Heart right ventricle (tissue), 16 donors: Measurements from ENCODE around the gene PI4KA. TPM values are rescaled to one million over a fixed set of nuclear protein-coding genes. Genes with fewer than 3 reads are reported as not detected.

Experiments
- ATAC-seq, 8 donors: fragments of 200-7000 bp; cut with Tn5 transposase; one replicate each; pipeline ENCODE4 v1.9.1; 2020; ENCODE audit warnings: mild to moderate bottlenecking in 8 of 8, moderate library complexity in 8 of 8, moderate number of reproducible peaks in 1 of 8
- DNase-seq, 2 donors: peaks; one replicate each; pipeline ENCODE4 v3.0.0-alpha.2; 2020
- H3K27ac ChIP-seq, 10 donors: fragments of 200-600 bp; sonication (generic) in 2 of 10; one replicate each; pipeline versions ENCODE4 v1.5.0 to v1.8.0; 2020 to 2022; ENCODE audit warnings: mild to moderate bottlenecking in 3 of 10
- H3K27me3 ChIP-seq, 7 donors: fragments of 200-600 bp; one replicate each; pipeline ENCODE4 v1.8.0; 2021 to 2022; ENCODE audit warnings: mild to moderate bottlenecking in 2 of 7
- H3K36me3 ChIP-seq, 9 donors: fragments of 200-600 bp; sonication (generic) in 1 of 9; one replicate each; pipeline versions ENCODE4 v1.5.0 to v1.8.0; 2020 to 2022; ENCODE audit warnings: mild to moderate bottlenecking in 2 of 9
- H3K4me1 ChIP-seq, 9 donors: fragments of 200-600 bp; sonication (generic) in 1 of 9; one replicate each; pipeline versions ENCODE4 v1.5.0 to v1.8.0; 2020 to 2022; ENCODE audit warnings: mild to moderate bottlenecking in 4 of 9
- H3K4me3 ChIP-seq, 10 donors: fragments of 200-600 bp; sonication (generic) in 2 of 10; one replicate each; pipeline versions ENCODE4 v1.5.0 to v1.8.0; 2020 to 2022; ENCODE audit warnings: mild to moderate bottlenecking in 7 of 10, moderate library complexity in 2 of 10
- H3K9me3 ChIP-seq, 11 donors: fragments of 200-600 bp in 10 of 11; sonication (generic) in 2 of 11; one replicate each; pipeline versions ENCODE4 v1.5.0 to v1.8.0; 2013 to 2022; ENCODE audit warnings: mild to moderate bottlenecking in 2 of 11, control low read depth in 1 of 11, moderate library complexity in 1 of 11
- WGBS, 2 donors: extraction: QIAGEN DNeasy Blood & Tissue Kit; methylation state at CpG; one replicate each; pipeline ENCODE4 v1.1.7; 2013; ENCODE audit warnings: inconsistent platforms in 1 of 2; 5-methylcytosine and 5-hydroxymethylcytosine counted together
- intact Hi-C, 10 donors: fragments of 100-400 bp; cut with DNase I; formaldehyde crosslinking; loops; one replicate each; pipeline versions ENCODE4 v1.11.1 to v1.14.2; 2022
- polyA plus RNA-seq, 2 donors: library from polyadenylated mRNA; stranded (reverse); fragments of 200-250 nt; gene quantifications; one replicate each; pipeline ENCODE4 v1.2.3, GENCODE V29; 2013
- total RNA-seq, 10 donors: library from RNA; stranded (reverse); fragmentation: NEBNext Ultra II Directional in 3 of 10; extraction: Animal tissue kit (Norgen Biotek cat#: 25700) in 3 of 10; gene quantifications; one replicate each; pipeline versions ENCODE4 v1.2.1 to v1.2.4, GENCODE V29; 2021 to 2023
- TF ChIP-seq, protein P1 (sequence below), 9 donors: fragments of 200-600 bp; sonication (generic) in 2 of 9; IDR thresholded peaks; one replicate each; pipeline versions ENCODE4 v1.5.0 to v1.8.0; 2021 to 2022; ENCODE audit warnings: antibody characterized with exemption in 9 of 9, mild to moderate bottlenecking in 5 of 9, moderate library complexity in 1 of 9
- donor health status: Arrhythmogenic right ventricular cardiomyopathy.
- donor health status: ischemic (EF 13 %, LVEDD 7.1; RV severe dilation, severe dysfunction).
- donor health status: healthy with polysubstance abuse.
- donor health status: DM: no; HTN: yes; CAD: no.
- donor health status: DM: no; HTN: no; CAD: no.
- donor health status: ischemic (EF 25% LVEDD 6.9; RV normal size, moderate dysfunction).
- donor health status: ischemic (EF 25% LVEDD 5.7; RV mildly dilated, moderate dysfunction).
- donor health status: healthy.
- donor health status: DM: yes; HTN: yes; CAD: no.
- donor health status: Ischemic cardiomyopathy.
- donor health status: ischemic (EF 35%, LVEDD 5.7; RV mildly dilated, moderate dysfunction).
- donor health status: nonischemic (EF 11% LVEDD 7.7; RV severe dilation, severe dysfunction).
- donor health status: DM: yes; HTN: yes; CAD: no.
- donor health status: PGD.
- donor health status: ischemic (EF 29% LVEDD 5.4; RV normal size, mild dysfunction).
- donor health status: nonischemic (EF 23%, LVEDD 6.1; RV moderate dilation, normal function).

Gene PI4KA
- total and polyA plus RNA-seq, 12 donors: 32.3 to 55.2 (median 39.4) TPM

DNA sequence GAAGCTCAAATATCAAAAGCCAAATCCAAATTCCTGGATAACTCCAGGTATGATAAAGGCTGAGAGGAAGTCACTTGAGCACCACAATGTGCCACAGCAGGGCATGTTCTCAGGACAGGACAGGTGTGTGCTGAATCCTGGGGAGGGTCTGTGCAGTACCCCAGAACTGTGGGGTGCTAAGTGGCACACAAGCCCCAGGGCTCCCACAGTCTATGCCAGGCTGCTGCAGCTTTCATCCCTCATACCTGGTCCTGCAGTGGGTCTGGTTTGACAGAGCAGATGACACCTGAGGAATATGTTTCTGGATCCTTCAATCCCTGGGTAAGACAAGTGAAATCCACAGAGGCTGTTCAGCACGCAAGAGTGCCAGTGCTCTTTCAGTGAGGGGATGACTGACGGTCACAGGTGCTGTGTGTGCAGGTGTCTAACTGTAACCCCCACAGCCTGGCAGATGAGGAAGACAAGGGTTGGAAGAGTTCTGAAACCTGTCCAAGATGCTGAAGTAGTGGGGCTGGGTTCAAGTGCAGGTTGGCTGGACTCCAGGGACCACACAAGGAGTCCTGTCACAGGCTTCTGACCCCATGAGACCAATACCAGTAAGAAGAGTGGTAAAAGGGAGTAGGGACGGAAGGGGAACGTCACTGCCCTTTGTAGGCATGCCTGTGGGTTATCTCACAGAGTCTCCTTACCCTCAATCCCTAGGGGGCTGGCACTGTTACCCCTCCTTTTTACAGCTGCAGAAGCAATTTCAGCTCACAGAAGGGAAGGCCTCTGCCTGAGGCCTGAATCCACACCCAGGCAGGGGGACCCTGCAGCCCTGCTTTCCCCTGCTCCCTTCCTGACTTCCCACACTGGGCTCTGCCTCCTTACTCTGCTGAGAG lies 70.6 kb downstream of the PI4KA start:
- no peaks in the 10 kb centered on the region for H3K27me3 ChIP-seq
- no peak for DNase-seq
- intact Hi-C loops: loop anchor here in 1 of 10 donors (10.0 kb wide), 1 partner anchor 67 kb away; the partner anchor contains the start of genes PI4KA and SNAP29

GRCh38 chr22:20787223-20787622 lies 71.4 kb downstream of the PI4KA start:
- Histone ChIP-seq H3K27me3 (no peaks in the 10 kb centered on the region), H3K36me3 (peaks cover 0 to 81% (median 16%) of the 10 kb centered on the region in 9 donors), H3K4me1 (peaks cover 0 to 29% (median 12%) of the 10 kb centered on the region in 9 donors), H3K9me3 (no peaks in the 10 kb centered on the region), H3K4me3 (no peak overlapping the region), H3K27ac (peak overlapping the region in 3 of 10 donors; percentile 20 to 51 (median 43))
- ATAC-seq (peak in 3 of 8 donors; percentile 1 to 35 (median 6)), DNase-seq (no peak)
- WGBS, 2 donors: 96 to 98% methylated on average over 4 of the region's 4 CpGs
- TF ChIP-seq, protein P1, sequence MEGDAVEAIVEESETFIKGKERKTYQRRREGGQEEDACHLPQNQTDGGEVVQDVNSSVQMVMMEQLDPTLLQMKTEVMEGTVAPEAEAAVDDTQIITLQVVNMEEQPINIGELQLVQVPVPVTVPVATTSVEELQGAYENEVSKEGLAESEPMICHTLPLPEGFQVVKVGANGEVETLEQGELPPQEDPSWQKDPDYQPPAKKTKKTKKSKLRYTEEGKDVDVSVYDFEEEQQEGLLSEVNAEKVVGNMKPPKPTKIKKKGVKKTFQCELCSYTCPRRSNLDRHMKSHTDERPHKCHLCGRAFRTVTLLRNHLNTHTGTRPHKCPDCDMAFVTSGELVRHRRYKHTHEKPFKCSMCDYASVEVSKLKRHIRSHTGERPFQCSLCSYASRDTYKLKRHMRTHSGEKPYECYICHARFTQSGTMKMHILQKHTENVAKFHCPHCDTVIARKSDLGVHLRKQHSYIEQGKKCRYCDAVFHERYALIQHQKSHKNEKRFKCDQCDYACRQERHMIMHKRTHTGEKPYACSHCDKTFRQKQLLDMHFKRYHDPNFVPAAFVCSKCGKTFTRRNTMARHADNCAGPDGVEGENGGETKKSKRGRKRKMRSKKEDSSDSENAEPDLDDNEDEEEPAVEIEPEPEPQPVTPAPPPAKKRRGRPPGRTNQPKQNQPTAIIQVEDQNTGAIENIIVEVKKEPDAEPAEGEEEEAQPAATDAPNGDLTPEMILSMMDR (IDR thresholded peaks at IDR 0.05): no peak
- intact Hi-C loops: loop anchor here in 1 of 10 donors (10.0 kb wide), 1 partner anchor 68 kb away; the partner anchor contains the start of genes PI4KA and SNAP29

More for the DNA sequence above, 70.6 kb downstream of the PI4KA start:
- H3K27ac ChIP-seq: no peak overlapping the region
- peaks cover 0 to 29% (median 12%) of the 10 kb centered on the region in 9 donors for H3K4me1 ChIP-seq
- TF ChIP-seq, protein P1 (IDR thresholded peaks at IDR 0.05): no peak
- no peak for ATAC-seq
- peaks cover 0 to 82% (median 23%) of the 10 kb centered on the region in 9 donors for H3K36me3 ChIP-seq
- H3K9me3 ChIP-seq: no peaks in the 10 kb centered on the region
- 93 to 99% methylated on average over 4 of the region's 4 CpGs for WGBS, 2 donors
- no peak overlapping the region for H3K4me3 ChIP-seq

DNA sequence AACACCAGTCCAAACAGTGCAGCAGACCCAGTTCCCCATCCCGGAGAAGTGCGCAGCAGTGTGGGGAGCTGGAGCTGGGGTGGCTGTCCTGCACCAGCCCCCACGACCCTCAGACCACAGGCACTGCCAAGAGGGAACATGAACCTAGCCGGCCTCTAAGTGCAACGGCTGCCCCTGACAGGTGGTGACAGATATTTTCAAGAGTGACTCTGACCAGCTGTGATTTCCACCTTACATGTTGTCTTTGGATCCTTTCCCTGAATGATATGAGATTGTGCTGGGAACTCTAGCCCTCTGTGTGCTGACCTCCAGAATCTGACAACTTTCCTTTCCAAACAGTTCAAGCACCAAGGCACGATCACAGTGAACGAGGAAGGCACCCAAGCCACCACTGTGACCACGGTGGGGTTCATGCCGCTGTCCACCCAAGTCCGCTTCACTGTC lies 72.1 kb downstream of the PI4KA start:
- H3K27me3 ChIP-seq: no peaks in the 10 kb centered on the region
- H3K27ac ChIP-seq: peak overlapping the region in 3 of 10 donors; percentile 20 to 51 (median 43)
- WGBS, 2 donors: 34 to 51% methylated on average over 10 of the region's 10 CpGs
- ATAC-seq: peak in 7 of 8 donors; percentile 40 to 91 (median 84)
- no peak overlapping the region for H3K4me3 ChIP-seq
- peak; percentile 19 to 31 for DNase-seq
- intact Hi-C loops: loop anchor here in 1 of 10 donors (10.0 kb wide), 1 partner anchor 68 kb away; the partner anchor contains the start of genes PI4KA and SNAP29
- TF ChIP-seq, protein P1 (IDR thresholded peaks at IDR 0.05): no peak
- peaks cover 0 to 79% (median 9%) of the 10 kb centered on the region in 9 donors for H3K36me3 ChIP-seq
- H3K9me3 ChIP-seq: no peaks in the 10 kb centered on the region
- peaks cover 0 to 29% (median 12%) of the 10 kb centered on the region in 9 donors for H3K4me1 ChIP-seq

DNA sequence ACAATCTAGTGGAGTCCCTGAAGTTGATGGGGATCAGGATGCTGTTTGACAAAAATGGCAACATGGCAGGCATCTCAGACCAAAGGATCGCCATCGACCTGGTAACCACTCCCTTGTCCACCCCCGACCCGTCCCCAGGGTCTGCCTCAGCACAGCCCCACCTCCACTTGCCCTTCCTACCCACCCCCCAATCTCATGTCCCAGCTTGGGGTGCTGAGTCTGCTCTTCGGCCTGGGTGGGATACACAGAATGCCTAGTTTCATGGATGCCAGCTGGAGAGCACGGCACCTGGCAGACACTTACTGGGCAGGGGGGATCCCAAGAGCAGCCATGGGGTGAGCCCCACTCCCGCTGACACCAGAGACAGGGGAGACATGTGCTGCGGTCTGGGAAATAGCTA lies 72.6 kb downstream of the PI4KA start:
- H3K4me1 ChIP-seq: peaks cover 0 to 33% (median 12%) of the 10 kb centered on the region in 9 donors
- 67 to 74% methylated on average over 8 of the region's 8 CpGs for WGBS, 2 donors
- H3K4me3 ChIP-seq: no peak overlapping the region
- H3K27ac ChIP-seq: peak overlapping the region in 1 of 10 donors; percentile 43
- peaks cover 0 to 79% (median 8%) of the 10 kb centered on the region in 9 donors for H3K36me3 ChIP-seq
- no peaks in the 10 kb centered on the region for H3K27me3 ChIP-seq
- intact Hi-C loops: loop anchor here in 1 of 10 donors (10.0 kb wide), 1 partner anchor 69 kb away; the partner anchor contains the start of genes PI4KA and SNAP29
- TF ChIP-seq, protein P1 (IDR thresholded peaks at IDR 0.05): no peak
- H3K9me3 ChIP-seq: no peaks in the 10 kb centered on the region
- DNase-seq (no peak), ATAC-seq (peak in 5 of 8 donors; percentile 12 to 40 (median 20))
